Skeletal muscle satellite cell (primary cell): ENCODE data around the gene TACC3.

Experiments used
- H3K27me3 ChIP-seq: 2 replicates; pipeline ENCODE4 v1.7.0; 2013; ENCODE audit warnings: low read length; ENCODE audit not compliant: control insufficient read depth, insufficient read depth
- H3K36me3 ChIP-seq: 2 replicates; pipeline ENCODE4 v1.7.0; 2013; ENCODE audit warnings: mild to moderate bottlenecking, control low read depth, low read length; ENCODE audit not compliant: insufficient read depth
- H3K4me1 ChIP-seq: 2 replicates; pipeline ENCODE4 v1.7.0; 2013; ENCODE audit warnings: low read length; ENCODE audit not compliant: control insufficient read depth, insufficient read depth
- H3K4me2 ChIP-seq: 2 replicates; pipeline ENCODE4 v1.7.0; 2013; ENCODE audit warnings: mild to moderate bottlenecking, low read length
- H3K4me3 ChIP-seq: 2 replicates; pipeline ENCODE4 v1.7.0; 2013; ENCODE audit warnings: low read length
- H3K9ac ChIP-seq: 2 replicates; pipeline ENCODE4 v1.7.0; 2013; ENCODE audit warnings: mild to moderate bottlenecking, low read depth, low read length, moderate library complexity
- H3K9me3 ChIP-seq: replicated peaks from 2 replicates; pipeline ENCODE4 v1.7.0; 2013; ENCODE audit warnings: mild to moderate bottlenecking, control low read depth, low read length

The TACC3 gene

DNA sequence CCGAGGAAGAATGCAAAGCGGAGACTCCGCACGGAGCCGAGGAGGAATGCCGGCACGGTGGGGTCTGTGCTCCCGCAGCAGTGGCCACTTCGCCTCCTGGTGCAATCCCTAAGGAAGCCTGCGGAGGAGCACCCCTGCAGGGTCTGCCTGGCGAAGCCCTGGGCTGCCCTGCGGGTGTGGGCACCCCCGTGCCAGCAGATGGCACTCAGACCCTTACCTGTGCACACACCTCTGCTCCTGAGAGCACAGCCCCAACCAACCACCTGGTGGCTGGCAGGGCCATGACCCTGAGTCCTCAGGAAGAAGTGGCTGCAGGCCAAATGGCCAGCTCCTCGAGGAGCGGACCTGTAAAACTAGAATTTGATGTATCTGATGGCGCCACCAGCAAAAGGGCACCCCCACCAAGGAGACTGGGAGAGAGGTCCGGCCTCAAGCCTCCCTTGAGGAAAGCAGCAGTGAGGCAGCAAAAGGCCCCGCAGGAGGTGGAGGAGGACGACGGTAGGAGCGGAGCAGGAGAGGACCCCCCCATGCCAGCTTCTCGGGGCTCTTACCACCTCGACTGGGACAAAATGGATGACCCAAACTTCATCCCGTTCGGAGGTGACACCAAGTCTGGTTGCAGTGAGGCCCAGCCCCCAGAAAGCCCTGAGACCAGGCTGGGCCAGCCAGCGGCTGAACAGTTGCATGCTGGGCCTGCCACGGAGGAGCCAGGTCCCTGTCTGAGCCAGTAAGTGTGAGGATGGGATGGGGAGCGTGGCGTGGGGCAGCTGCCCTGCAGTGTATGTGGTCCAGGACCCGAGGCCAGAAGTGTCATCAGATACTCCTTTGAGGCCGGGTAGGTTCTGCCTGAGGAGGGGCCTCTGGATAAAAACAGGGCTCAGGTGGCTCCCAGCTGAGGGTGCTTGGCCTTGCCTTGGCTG lies 7.0 kb downstream of the TACC3 start:
- Histone ChIP-seq H3K4me2 (no peak overlapping the region), H3K9ac (no peak overlapping the region), H3K9me3 (no peaks in the 10 kb centered on the region), H3K36me3 (peaks cover 49% of the 10 kb centered on the region), H3K4me3 (no peak overlapping the region), H3K4me1 (peaks cover 21% of the 10 kb centered on the region), H3K27me3 (no peaks in the 10 kb centered on the region)

DNA sequence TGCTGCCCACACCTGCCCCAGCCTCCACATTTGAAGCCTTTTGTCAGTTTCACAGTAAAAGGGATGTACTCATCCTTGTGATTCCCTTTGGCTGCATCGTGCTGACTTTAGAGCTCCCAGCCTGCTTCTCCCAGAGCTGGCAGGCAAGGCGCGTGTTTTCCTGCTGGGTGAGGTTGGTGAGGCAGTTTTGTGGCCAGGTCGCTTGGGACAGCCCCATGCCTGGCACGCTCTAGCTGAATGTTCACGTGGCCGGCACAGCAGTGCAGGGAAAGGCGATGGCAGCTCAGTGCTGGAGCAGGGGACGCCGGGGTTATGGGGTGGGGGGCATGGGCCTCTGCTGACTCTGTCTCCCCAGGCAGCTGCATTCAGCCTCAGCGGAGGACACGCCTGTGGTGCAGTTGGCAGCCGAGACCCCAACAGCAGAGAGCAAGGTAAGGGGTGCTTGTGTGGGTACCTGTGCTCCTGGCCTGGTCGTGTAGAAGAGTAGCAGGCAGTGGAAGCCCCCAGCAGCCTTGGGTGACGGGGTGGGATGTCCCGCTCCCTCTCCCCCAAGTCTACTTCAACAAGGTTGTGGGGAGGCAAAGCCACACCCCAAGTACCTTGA lies 9.3 kb downstream of the TACC3 start:
- no peak overlapping the region for H3K9ac ChIP-seq

DNA sequence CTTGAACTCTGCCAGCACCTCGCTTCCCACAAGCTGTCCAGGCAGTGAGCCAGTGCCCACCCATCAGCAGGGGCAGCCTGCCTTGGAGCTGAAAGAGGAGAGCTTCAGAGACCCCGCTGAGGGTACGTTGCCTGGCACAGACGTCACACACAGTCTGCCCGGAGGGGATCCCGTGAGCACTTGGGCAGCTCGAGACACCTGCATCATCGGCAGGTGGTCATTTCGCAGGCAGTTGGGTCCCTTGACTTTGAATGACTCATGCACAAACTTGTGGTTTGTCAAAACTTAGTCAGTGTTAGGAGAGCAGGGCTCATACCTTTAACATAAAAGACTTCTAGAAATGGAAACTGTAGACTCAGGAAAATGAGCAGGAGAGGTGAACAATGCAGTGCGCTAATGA lies 9.9 kb downstream of the TACC3 start:
- Histone ChIP-seq H3K4me2 (no peak overlapping the region), H3K9me3 (no peaks in the 10 kb centered on the region), H3K36me3 (peaks cover 47% of the 10 kb centered on the region), H3K9ac (no peak overlapping the region), H3K4me3 (no peak overlapping the region), H3K4me1 (peaks cover 15% of the 10 kb centered on the region), H3K27me3 (no peaks in the 10 kb centered on the region)

More for the DNA sequence above, 9.3 kb downstream of the TACC3 start:
- no peaks in the 10 kb centered on the region for H3K9me3 ChIP-seq
- no peak overlapping the region for H3K4me3 ChIP-seq
- peaks cover 44% of the 10 kb centered on the region for H3K36me3 ChIP-seq
- H3K27me3 ChIP-seq, result no peaks in the 10 kb centered on the region
- H3K4me1 ChIP-seq, result peaks cover 18% of the 10 kb centered on the region
- H3K4me2 ChIP-seq, result no peak overlapping the region

DNA sequence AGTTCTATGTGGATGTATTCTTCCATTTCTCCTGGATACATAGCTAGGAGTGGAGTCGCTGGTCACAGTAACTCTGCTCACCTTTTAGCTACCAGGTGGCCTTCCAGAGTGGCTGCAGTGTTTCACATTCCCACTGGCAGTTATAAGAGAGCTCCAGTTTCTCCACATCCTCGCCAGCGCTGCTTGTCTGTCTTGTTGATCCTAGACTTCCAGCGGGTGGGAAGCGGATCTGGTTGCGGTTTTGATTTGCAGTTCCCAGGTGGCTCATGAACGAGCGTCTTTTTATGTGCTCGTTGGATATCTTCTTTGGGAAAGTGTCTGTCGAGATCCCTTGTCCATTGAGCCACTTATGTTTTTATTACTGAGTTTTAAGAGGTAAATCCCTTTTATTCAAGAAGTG lies 11.6 kb downstream of the TACC3 start:
- H3K9ac ChIP-seq, result no peak overlapping the region
- no peak overlapping the region for H3K4me3 ChIP-seq
- peaks cover 54% of the 10 kb centered on the region for H3K36me3 ChIP-seq
- peaks cover 1% of the 10 kb centered on the region for H3K4me1 ChIP-seq
- H3K9me3 ChIP-seq, result peaks cover 5% of the 10 kb centered on the region
- no peak overlapping the region for H3K4me2 ChIP-seq
- no peaks in the 10 kb centered on the region for H3K27me3 ChIP-seq

DNA sequence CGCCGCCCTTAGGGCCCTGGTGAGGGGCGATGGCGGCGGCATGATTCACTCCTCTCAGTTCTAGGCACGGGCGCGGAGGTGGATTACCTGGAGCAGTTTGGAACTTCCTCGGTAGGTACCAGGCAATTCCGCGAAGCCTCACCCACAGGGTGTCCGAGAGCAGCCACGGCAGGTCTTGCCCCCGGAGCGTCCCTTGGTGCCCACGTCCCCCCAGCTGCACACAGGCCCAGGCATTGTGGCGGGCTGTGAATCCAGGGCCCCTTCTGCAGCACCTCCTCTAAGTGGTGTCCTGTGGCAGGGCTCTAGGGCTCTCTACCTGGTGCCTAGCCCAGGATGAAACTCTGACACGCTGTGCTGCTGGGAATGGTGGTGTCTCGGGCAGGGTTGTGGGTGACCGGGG lies 13.9 kb downstream of the TACC3 start:
- Histone ChIP-seq H3K4me2 (no peak overlapping the region), H3K4me3 (no peak overlapping the region), H3K27me3 (no peaks in the 10 kb centered on the region), H3K36me3 (peaks cover 54% of the 10 kb centered on the region), H3K9me3 (peaks cover 10% of the 10 kb centered on the region), H3K9ac (no peak overlapping the region), H3K4me1 (no peaks in the 10 kb centered on the region)

DNA sequence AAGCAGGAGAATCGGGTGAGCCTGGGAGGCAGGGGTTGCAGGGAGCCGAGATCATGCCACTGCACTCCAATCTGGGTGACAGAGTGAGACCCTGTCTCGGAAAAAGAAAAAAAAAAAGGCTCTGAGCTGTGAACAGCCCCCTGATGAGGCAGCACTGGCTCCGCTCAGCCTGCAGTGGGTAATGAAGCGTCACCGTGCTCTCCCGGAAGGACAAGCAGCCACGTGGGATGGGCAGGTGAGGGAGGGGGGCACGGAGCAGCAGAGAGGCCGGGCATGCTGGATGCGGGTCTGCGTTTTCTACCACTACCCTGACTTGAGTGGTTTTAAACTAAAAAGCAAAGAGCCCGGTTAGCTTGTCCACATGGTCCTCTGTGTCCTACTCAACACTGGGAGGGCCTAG lies 15.5 kb downstream of the TACC3 start:
- Histone ChIP-seq H3K4me2 (no peak overlapping the region), H3K9ac (no peak overlapping the region), H3K4me3 (no peak overlapping the region), H3K9me3 (peaks cover 10% of the 10 kb centered on the region), H3K4me1 (no peaks in the 10 kb centered on the region), H3K36me3 (peaks cover 56% of the 10 kb centered on the region), H3K27me3 (no peaks in the 10 kb centered on the region)

DNA sequence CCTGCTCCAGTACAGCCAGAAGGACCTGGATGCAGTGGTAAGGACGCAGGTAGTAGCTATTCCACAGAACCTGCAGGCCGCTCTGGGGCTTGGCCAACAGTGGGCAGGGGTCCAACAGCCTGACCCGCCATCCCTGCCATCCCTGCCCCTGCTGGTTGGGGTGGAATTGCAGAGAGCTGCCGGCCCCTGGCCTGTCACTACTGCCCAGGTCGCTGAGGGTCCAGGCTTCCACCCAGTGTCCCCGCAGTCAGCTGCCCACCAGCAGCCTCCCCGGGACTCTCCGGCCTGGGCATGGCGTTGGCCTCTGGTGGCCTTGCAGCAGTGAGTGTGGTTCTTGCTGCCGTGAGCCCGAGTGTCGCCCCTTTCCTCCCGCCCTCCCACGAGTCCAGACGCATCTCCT lies 16.3 kb downstream of the TACC3 start:
- Histone ChIP-seq H3K4me2 (no peak overlapping the region), H3K9me3 (peaks cover 10% of the 10 kb centered on the region), H3K27me3 (no peaks in the 10 kb centered on the region), H3K9ac (no peak overlapping the region), H3K4me1 (no peaks in the 10 kb centered on the region), H3K4me3 (no peak overlapping the region), H3K36me3 (peaks cover 56% of the 10 kb centered on the region)

DNA sequence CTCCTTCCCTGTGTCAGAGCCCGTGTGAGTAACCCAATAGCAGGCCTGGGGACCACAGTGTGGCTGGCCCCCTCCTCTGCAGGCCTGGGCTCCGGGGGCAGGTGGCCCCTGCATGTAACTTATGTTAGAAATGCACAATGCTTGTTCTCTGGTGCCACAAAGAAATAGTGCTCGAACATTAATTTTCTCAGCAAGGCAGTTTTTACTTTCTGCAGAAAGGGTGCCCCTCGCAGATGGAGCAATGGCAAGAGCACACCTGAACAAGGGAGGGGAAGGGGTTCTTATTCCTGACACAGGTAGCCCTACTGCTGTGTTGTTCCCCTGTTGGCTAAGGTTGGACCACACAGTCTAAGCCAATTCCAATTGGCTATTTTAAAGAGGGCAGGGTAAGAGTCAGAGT lies 17.1 kb downstream of the TACC3 start:
- Histone ChIP-seq H3K4me1 (no peaks in the 10 kb centered on the region), H3K4me2 (no peak overlapping the region), H3K9ac (no peak overlapping the region), H3K4me3 (no peak overlapping the region), H3K27me3 (no peaks in the 10 kb centered on the region), H3K9me3 (peaks cover 10% of the 10 kb centered on the region), H3K36me3 (peaks cover 51% of the 10 kb centered on the region)

DNA sequence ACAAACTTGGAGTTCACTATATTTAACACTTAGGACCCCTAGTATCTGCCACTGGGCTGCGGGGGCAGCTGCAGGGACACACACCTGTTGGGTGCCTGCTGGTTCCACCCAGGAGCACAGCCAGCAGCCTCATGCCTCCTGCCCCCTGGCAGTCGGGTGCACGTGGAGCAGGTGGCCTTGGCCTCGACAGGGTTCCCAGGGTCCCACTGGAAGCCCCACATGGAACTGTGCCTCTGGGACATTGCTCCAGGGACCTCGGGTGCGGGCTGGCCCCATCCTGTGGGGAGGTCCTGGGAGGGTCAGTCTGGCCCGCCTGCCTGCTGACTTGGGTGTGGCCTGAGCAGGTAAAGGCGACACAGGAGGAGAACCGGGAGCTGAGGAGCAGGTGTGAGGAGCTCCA lies 18.0 kb downstream of the TACC3 start:
- no peaks in the 10 kb centered on the region for H3K27me3 ChIP-seq
- H3K36me3 ChIP-seq, result peaks cover 59% of the 10 kb centered on the region
- no peak overlapping the region for H3K4me3 ChIP-seq
- H3K4me2 ChIP-seq, result no peak overlapping the region
- H3K9ac ChIP-seq, result no peak overlapping the region
- peaks cover 10% of the 10 kb centered on the region for H3K9me3 ChIP-seq
- H3K4me1 ChIP-seq, result no peaks in the 10 kb centered on the region

DNA sequence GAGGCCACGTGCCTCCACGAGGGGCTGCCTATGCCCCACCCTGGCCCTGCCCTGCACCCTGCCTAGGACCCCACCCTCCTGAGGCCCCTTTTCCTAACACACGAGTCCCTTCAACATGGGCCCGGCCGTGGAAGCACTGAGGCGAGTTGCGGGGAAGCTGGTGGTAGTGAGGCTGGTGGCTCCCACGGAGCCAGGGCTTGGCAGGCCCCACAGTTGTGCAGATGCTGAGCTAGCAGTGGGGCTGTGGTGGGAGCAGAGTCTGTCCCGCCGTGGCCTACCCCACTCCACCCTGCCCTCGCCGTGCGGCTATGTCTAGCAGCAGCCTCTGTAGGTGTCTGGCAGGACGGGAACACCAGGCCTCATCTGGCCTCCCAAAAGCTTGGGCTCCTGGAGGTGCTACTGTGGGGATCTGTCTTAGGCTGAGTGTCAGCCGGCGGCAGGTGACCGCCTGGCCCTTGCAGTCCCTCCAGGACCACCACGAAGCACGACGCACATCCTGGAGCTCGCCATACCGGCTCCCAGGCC lies 18.8 kb downstream of the TACC3 start:
- Histone ChIP-seq H3K4me2 (no peak overlapping the region), H3K36me3 (peaks cover 62% of the 10 kb centered on the region), H3K4me1 (no peaks in the 10 kb centered on the region), H3K27me3 (no peaks in the 10 kb centered on the region), H3K9ac (no peak overlapping the region), H3K9me3 (peaks cover 10% of the 10 kb centered on the region), H3K4me3 (no peak overlapping the region)

DNA sequence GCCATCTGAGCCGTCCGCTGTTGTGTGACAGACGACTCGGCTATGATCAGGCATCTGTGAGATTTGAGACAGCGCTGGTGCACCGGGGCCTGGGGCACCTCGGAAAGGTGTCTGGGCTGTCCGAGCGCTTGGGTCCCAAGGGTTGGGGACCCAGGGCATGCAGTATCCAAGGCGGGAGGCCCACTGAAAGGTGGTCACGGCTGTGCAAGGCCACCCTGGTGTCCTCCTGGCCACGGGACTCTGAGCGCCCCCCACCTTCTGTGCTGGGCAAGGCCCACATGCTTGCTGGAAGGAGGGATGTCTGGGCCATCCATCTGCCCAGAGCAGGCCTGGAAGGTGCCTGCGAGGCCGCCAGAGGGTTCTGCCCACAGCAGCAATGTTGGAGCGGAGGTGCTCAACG lies 19.9 kb downstream of the TACC3 start:
- Histone ChIP-seq H3K27me3 (no peaks in the 10 kb centered on the region), H3K9me3 (peaks cover 10% of the 10 kb centered on the region), H3K9ac (no peak overlapping the region), H3K4me2 (no peak overlapping the region), H3K4me3 (no peak overlapping the region), H3K36me3 (peaks cover 54% of the 10 kb centered on the region), H3K4me1 (no peaks in the 10 kb centered on the region)
